Measurements from ENCODE around the gene RAB13.

RAB13 gene

DNA sequence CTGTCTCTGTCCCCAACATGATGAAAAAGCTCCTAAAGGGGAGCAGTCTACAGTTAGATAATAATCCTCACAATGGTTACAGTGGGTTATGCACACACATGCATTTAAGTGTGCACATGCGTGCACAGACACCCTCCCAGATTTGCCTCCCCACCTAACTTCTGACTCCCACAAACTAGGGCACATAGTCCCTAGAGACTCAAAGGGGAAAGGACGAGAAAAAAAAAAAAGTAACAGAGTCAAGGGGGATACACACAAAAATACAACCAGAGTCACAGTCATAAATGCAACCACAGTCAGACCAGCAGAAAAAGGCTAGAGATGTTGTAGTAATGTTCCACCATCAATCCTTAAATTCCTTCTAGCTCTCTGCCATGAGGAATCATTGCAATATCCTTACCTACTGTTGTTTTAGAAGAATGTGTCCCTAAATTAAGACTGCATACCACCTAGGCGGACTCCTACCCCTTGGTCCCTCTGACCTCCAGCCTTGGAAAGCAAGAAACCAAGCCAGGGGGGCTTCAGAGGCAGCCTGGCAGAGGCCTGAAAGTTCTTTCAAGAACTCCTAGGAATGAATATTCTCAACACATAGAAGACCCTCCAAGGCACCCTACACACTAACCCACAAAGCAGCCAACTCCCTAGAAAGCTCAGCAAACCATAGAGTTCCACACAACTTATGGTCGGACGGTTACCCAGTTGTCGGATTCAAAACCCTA lies 29.0 kb downstream of the RAB13 start:
- DNase-seq (ENCODE audit: low spot score) = no peak

DNA sequence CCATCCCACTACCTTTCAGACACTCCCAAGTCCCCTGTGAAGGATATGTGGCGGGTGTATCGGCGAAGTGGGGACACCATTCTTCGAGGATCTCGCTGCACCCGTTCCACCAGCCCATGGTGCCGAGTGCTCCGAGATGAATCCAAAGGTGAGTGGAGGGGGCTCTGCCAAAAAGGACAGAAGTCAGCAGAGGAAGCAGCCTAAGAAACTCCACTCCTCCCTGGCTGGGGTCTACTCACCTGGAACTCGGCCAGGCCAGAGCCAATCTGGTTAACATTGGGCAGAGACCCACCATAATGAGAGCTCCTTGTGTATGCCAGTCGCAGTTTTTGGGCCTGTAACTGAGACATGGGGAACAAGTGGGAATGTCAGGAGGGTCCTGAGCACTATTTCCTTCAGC lies 31.3 kb downstream of the RAB13 start:
- no peak for DNase-seq (ENCODE audit: low spot score)

DNA sequence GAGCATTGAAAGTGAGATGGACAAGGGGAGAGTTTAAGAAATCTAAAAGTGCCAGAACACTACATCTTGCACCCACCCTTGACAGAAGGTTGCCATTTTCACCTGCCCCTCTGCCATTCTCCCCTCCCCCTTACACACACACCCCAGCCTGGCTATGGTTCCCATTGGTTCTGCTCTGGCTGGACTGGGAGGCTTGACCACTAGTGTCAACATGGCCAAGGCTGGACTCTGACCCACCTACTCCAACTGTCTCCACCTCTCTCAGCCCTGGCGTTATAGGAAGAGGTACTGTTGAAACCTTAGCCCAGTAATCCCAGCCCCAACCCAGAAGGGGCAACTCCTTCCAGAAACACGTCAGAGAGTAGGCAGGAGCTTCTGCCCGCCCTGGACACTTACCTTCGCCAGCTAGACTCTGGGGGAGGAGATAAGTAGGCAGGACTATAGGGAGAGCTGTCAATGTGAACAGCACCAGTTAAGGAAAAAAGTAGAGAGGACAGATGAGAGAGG lies 32.2 kb downstream of the RAB13 start:
- DNase-seq (ENCODE audit: low spot score) = no peak

DNA sequence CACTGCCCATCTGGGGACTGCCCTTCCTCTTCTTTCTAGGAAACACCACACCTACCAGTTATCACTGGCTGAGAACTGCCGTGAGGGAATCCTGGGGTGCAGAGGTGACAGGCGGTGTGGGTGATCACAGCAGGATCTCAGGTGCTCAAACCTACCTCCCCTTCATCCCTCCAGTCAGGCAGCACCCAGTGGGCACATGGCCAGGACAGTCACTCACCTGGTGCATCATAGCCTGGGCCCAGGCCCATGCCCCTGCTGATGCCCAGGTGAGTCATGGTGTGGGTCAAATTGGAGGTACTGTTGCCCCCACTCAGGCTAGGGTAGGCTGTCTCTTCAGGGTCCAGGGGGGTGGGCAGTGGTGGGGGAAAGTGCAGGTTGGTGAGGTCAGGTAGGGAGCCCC lies 34.3 kb downstream of the RAB13 start:
- DNase-seq (ENCODE audit: low spot score) = no peak

DNA sequence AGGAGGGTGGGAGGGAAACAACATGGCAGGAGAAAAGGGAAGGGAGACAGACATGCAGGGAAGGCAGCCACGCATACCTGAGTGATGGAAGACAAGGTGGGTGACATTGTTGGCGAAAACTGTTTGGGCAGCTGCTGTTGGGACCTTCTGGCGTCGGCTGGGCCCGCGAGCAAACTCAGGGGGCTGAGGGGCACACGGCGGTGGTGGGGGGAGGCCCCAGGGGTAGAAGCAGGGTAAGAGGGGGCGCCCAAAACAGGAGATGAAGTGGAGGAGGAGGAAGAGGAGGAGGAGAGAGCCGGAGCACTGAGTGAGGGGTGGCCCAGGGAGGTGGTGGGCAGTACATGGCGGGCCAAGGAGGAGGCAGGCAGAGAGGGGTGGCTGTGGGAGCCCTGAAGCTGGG lies 35.0 kb downstream of the RAB13 start:
- no peak for DNase-seq (ENCODE audit: low spot score)

DNA sequence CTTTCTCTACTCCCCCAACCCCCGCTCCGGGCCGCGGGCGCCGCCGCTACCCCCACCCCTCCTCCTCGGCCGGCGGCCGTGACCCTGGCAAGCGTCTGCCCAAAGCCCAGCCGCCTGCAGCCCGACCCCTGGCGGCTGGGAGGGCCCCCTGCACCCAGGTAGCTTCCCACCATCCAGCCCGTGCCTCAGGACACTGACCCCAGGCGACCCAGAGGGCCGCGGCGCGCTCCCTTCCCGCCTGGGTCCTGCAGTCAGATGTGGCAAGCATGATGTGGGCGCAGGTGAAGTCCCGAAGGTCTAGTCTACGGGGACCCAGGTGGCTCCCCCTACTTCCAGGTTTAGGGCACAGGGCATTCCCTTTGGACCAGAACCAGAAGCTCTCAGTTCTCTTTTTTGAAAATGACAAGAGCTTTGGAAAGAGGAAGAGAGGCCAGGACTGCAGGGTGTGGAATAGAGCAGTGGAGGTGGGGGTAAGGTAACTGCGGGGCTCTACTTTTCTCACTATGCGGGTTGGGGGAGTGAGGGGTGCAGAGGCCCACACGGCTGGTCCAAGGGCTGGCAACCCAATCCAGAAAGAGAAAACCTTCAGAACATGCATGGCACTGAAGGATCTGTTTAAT lies 39.4 kb downstream of the RAB13 start, which contains the start of gene DENND4B:
Gene DENND4B (minus strand): TSS at position 97 of the 620 bp plus-strand sequence. CDS start 2,344 bp downstream, outside the sequence.
- DNase-seq (ENCODE audit: low spot score) = peak; percentile 83

DNA sequence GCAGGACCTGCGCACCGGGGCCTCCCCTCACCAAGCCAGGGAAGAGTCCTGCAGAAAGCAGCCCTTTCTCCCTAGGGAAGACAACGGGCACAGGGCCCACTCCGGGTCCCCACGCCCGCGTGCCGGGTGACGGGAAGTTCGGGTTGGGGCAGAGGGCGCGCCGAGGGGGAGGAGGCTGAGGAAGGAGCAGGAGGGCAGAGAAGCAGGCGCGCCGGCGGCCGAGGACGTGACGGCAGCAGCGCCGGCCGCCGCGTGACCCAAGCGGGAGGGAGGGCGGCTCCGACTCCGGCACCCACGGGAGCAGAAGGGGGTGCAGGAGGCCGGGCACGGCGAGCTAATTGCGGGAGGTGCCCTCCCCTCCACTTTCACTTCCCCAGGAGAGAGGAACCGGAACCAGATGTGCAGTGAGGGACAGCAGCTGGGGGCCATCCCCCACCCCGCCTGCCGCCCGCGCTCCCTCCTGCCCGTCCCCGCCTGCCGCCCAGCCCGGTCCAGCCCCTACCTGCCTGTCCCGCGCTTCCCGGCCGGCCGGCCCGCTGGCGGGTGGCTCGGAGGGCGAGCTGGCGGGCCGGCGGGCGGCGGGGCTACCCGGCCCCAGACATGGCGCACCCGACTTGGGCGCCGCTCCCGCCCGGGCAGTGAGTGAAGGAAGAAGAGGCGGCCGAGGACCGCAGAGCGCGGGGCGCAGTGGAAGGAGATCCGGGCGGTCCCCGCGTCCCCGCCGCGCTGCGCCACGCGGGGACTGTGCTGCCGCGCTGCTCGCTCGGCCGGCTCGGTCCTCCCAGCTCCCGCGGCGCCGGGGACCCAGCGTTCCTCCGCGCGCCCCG lies 40.1 kb downstream of the RAB13 start:
- peak; percentile 77 for DNase-seq (ENCODE audit: low spot score)

DNA sequence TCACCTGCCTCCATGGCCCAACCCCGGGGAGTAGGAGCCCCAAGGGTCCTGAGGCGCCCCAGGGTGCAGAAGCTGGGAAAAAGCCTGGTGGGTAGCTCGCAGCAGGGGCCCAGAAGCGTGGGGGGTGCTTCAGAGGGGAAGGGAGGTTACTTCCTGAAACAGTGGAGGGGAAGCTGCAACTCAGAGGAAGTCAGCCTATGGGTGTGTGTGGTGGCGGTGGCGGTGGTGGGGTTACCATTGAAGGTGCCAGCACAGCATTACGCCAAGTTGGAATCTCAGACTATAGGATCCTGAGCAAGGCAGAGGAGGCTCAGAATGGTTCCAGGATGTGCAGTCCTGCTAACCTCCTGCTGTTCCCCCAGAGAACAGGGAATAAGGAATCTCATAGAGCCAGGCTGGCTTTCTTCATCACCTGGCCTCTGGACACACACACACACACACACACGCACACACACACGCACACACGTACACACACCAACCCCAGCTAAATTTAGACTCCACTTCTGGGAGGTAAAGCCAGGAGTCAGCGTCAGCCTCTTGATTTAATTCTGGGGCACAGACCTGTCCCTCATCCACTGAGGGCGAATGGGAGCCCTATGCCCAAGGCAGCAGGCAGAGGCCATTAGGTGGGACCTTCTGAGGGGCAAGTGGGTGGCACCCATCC lies 40.9 kb downstream of the RAB13 start:
- peak; percentile 55 for DNase-seq (ENCODE audit: low spot score)

DNA sequence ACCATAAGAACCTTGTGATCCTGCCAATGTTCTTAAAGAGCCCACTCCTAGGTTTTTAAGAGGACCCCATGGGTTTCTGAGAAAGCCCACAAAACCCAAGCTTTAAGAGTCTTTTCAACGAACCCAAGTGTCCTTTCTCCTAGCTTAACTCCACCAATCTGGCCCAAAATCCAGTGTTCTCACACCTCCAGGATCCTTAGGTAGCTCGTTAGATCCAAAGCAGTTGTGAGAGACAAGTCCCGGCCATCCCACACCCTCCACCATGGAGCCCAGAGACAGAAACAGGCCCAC lies 41.4 kb downstream of the RAB13 start:
- no peak for DNase-seq (ENCODE audit: low spot score)

DNA sequence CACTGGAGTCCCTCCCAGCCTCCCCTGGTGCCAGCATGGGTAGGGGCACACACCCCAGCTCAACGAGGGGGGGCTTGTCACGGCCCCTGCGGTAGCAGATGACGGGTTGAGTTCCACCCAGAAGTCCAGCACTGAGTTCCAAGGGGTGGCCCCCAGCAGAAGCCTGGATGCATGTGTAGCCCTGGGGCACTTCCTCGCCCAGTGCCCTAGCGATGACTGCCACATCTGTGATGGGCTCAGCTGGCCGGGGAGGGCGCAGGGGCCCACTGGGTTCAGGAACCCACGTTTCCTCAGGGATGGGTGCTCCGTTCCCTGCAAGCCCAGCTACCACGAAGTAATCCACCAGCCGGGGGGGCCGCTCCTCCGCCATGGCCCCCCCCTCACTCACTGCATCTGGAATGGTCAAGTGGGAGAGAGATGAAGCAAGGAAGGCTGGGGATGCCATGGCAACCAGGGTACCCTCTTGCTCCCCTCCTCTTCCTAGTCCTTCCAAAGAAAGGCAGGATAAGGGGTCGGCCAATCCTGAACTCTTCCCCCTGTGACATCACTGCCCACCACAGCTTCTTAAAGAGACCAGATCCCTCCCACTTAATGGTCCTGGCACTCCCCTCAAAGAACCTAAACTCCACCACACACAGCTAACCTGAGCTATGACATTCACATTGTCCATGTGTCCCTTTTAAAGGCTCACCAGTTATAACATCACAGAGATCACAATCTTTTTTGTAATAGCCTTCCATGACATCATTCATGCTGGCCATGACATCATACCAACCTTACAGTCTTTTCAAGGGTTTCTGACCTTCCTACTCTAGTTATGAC lies 41.9 kb downstream of the RAB13 start:
- DNase-seq (ENCODE audit: low spot score) = no peak

DNA sequence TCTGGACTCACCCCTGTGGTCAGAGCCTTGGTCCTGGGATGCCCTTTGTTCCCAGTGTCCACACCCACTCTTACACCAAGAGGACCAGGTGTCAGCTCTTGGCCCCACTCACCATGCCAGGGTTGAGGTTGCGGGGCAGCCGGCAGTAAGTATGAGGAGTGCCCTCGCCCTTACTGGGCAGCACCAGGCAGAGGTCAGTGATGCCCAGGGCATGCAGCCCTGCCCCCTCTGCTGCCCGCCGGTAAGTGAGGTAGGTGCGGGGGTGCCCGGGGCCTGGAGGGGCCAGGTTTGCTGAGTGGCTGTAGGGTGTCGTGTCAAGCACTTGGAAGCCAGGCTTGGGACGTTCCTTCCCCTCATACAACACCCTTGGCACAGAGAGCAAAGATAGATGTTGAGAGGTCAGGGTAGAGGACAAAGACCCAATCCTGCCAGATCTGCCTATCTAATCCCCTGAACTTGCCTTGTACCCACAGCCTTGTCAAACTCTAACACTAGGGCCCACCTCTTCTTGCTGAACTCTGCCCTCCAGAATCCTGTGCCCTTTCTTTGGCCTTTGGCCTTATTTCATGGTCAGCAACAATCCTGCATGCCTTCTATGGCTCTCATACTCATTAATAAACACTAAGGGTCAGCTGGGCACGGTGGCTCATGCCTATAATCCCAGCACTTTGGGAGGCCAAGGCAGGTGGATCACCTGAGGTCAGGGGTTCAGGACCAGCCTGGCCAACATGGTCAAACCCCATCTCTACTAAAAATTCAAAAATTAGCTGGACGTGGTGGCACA lies 43.2 kb downstream of the RAB13 start:
- DNase-seq (ENCODE audit: low spot score) = no peak

DNA sequence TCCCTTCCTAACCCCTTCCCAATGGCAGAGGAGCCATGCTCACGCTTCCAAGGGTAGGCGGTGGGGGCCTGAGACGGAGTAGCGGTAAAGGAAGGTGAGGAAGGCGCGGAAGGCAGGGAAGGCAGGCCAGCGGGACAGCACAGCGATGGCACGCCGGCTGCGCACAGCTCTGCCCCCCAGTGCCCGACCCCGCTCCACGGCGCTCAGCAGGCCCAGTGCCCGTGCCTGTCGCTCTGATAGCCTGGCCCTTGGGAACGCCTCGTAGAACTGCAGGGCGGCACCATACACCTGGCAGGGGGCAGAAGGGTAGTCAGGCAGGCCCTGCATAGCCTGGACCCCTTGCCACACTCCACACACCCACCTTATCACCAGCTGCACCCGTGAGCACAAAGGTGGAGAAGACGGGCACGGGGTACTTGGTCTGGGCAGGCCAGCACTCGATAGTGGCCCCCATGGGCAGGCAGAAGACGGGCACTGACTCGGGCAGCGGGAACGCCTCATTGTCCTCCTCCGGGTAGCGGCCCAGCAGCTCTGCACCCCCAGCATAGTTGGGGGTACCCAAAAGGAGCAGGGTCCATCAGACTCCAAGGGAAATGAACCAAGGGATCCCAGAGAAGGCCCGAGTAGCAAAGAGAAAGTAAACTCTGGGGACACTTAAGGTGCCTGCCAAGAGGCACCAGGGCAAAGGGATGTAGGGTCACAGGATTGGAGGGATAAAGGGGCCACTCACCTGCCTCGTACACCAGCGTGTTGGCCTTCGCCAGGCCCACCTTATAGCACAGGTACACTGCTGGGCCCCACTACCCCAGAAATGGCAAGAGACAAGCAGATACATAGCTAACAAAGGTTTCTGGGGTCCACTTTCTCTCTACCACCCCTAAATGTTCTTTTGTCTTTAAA lies 44.1 kb downstream of the RAB13 start:
- DNase-seq (ENCODE audit: low spot score) = no peak

DNA sequence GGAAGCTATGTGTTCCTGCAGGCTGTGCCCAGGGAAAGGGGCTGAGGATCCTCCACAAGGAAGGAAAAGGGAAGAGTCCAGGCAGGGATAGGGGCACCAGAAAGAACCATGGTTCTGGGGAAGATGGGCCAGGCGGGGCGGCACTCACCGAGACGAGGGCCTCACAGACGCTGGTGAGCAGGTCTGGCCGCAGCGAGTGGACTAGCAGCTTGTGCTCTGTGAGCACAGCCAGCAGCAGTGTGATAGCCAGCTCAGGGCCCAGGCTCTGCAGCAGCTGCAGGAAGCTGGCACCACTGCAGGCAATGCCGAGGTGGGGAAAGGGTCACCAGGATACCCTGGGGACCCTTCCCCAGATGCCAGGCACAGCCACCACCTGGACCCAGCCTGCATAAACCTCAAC lies 45.4 kb downstream of the RAB13 start:
- DNase-seq (ENCODE audit: low spot score) = no peak

DNA sequence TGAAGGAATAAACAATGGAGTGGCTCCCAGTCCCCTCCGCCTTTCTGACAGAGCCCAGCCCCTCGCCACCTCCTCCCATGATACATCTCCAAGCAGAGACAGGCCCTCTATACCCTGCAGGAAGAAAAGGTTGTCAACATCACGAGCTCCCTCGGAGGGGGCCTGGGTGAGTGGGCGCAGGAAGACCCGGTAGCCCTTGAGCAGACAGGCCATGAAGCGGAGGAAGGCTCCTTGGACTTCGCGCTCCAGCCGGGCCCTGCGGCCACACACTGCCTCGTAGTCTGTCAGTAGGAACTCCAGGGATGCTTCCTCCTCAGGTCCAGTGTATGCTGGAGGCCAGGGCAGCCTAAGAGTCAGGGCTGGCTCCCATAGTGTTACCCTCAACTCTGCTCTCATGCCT lies 46.7 kb downstream of the RAB13 start:
- no peak for DNase-seq (ENCODE audit: low spot score)

DNA sequence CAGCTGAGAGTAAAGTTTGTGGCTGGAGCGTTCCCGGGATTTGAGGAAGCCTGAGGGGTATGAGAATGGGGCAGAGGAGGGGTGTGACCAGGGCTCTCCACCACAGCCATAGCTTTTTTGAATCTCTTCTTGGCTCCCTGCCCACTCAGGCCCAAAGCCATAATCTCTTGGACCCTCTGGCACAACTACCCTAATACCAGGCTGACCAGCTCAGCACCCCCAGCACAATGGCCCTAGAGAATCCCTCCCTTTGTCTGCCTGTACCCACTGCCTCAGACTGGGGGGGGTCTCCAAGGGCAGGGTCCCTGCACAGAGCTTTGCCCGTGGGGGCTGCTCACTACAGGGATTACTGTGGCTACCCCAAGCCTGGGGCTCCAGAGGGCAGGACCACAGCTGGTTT lies 47.1 kb downstream of the RAB13 start:
- no peak for DNase-seq (ENCODE audit: low spot score)

DNA sequence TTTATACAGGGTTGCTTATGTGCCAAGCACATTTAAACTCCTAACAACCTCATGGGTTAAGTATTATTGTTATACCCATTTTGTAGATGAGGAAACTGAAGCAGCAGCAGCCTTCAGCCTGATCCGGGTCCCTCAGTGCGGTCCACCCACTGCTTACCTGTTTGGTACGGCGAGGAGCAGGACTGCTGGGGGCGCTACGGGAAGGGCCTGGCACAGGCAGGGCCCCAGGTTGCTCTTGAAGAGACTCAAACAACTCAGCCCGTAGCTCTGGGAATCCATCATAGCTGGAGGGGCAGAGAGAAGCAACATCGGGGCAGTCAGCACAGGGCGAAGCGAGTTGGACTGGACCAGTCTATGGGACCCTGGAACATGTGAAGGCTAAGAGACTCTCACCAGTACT lies 48.8 kb downstream of the RAB13 start:
- DNase-seq (ENCODE audit: low spot score) = no peak

DNA sequence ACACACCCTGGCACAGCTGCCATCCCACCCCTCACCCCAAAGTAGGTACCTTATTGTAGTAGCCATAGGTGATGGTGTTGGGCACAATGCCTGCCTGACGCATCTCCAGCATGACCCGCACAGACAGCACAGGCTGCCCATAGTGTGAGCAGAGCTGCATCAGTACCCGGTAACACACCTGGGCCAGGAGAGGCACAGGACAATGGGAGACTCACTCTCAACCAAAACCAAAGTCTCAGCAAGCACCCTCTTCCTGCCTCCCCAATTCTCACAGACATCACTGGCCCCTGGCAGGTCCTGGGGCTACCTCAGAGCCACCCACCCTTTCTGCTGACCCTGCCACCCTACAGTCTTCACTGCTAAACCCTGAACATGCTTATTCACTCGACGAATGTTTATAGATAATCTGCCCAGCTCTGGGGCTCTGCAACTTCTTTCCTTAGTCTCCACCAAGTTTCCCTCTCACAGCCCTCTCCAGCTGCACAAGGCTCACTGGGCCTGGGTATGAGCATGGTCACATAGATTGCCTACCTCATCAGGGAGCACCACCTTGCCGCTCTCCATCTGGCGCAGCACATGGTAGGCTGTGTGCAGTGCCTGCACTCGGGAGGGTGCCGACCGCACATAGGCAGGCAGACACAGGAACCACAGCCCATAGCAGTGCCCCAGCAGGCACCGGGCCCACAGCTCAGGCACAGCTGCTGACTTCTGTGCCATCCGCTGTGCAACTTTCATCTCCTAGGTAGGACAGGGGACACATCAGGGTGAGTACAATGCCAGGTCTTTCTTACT lies 49.9 kb downstream of the RAB13 start:
- no peak for DNase-seq (ENCODE audit: low spot score)

DNA sequence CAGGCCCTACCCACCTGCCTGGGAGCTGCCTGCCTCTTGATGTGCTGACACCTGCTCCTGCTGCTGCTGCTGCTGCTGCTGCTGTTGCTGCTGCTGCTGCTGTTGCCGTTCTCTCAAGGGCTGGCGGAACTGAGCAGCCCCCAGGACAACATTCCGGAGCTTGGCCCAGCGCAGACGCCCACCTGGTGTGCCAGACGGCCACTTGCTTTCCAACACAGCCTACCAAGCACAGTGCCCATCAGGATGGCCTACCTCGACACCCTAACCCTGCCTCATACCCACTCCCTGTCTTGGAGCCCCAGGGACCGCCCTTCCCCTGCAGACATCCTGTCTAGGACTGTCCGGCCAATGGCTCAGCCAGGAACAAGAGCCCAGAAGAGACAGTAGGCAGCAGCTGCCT lies 51.4 kb downstream of the RAB13 start:
- DNase-seq (ENCODE audit: low spot score) = no peak

DNA sequence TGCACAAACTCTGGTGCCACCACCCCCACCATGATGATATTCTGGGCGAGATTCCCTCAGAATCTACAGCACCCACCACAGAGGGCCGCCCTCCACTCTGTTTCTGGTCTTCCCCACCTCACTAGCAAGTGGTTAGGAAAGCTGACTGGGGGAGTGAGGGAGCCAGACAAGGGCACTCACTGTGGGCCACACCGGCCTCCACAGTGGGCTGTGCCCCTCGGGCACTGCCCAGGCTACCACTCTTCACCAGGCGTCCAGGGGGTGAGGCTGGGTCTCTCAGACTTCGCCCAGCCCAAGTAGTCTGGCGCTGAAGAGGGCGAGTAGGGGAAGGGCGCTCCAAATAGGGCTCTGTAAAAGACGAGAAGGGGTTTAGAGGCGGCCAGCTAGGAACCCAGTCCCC lies 52.2 kb downstream of the RAB13 start:
- DNase-seq (ENCODE audit: low spot score) = no peak
